Activated CD8-positive, alpha-beta T cell treated with anti-CD3 and anti-CD28 coated beads for 36 hours (primary cell): ENCODE measurements around the gene IL4I1. TPM values are rescaled to one million over a fixed set of nuclear protein-coding genes. Genes with fewer than 3 reads are reported as not detected.

ENCODE experiments used
- ATAC-seq: fragments of 200-7000 bp; cut with Tn5 transposase; one replicate; pipeline ENCODE4 v1.10.0; 2021; ENCODE audit warnings: mild to moderate bottlenecking, moderate library complexity
- CTCF ChIA-PET: fragments of 350-600 bp; sonication (Branson Sonifier 250); formaldehyde crosslinking; loops from one replicate; lab custom pipeline; 2021; ENCODE audit warnings: antibody characterized with exemption; lab: Charles Lee
- POLR2A ChIA-PET: fragments of 350-600 bp; sonication (Branson Sonifier 250); formaldehyde crosslinking; loops from one replicate; lab custom pipeline; 2021; ENCODE audit warnings: antibody characterized with exemption; lab: Charles Lee
- DNase-seq: peaks from one replicate; pipeline ENCODE4 v3.0.0-alpha.2; 2020
- H3K27ac Mint-ChIP-seq: one replicate; pipeline ENCODE4 v1.8.0; 2021; ENCODE audit warnings: mild to moderate bottlenecking, mixed read lengths
- H3K27me3 Mint-ChIP-seq: one replicate; pipeline ENCODE4 v1.8.0; 2021; ENCODE audit warnings: mixed read lengths
- H3K36me3 Mint-ChIP-seq: one replicate; pipeline ENCODE4 v1.8.0; 2021; ENCODE audit warnings: low read depth, mixed read lengths
- H3K4me1 Mint-ChIP-seq: one replicate; pipeline ENCODE4 v1.8.0; 2021; ENCODE audit warnings: low read depth, mixed read lengths
- H3K4me3 Mint-ChIP-seq: one replicate; pipeline ENCODE4 v1.8.0; 2021; ENCODE audit warnings: mild to moderate bottlenecking, moderate library complexity, mixed read lengths
- H3K9me3 Mint-ChIP-seq: one replicate; pipeline ENCODE4 v1.8.0; 2021; ENCODE audit warnings: mixed read lengths
- CTCF ChIP-seq: fragments of 200-600 bp; IDR thresholded peaks from one replicate; pipeline ENCODE4 v1.8.0; 2022; ENCODE audit warnings: antibody characterized with exemption, mild to moderate bottlenecking
- intact Hi-C: fragments of 100-400 bp; cut with micrococcal nuclease; formaldehyde crosslinking; loops from one replicate; pipeline ENCODE4 v1.10.0; 2022
- total RNA-seq, 2 experiments: library from RNA; stranded (reverse); gene quantifications; one replicate each; pipeline ENCODE4 v1.2.3, GENCODE V29; 2021

Gene IL4I1
- total RNA-seq, 2 experiments from 2014 or later, result 16.1 to 16.2 TPM

- ATAC-seq (no peak), DNase-seq (no peak)
- Mint-ChIP-seq H3K36me3 (peaks cover 23% of the 10 kb centered on the region), H3K27ac (no peak overlapping the region), H3K9me3 (no peaks in the 10 kb centered on the region), H3K27me3 (no peaks in the 10 kb centered on the region), H3K4me1 (peaks cover 24% of the 10 kb centered on the region), H3K4me3 (no peak overlapping the region)
- POLR2A ChIA-PET, result interaction anchor here (1.0 to 1.6 kb wide), 2 partner anchors 14 to 41 kb away, joined by 4 to 7 read pairs; partner anchors contain the start of genes ATF5 and NUP62
- no peak for TF ChIP-seq CTCF
- CTCF ChIA-PET, result interaction anchor here (1.1 to 1.3 kb wide), 2 partner anchors 9 to 11 kb away, joined by 4 read pairs; partner anchors contain the start of genes AKT1S1 and TBC1D17
- intact Hi-C loops, result no loop called here
Measured at GRCh38 chr19:49888510-49888824, 8.2 kb downstream of the IL4I1 start.

GRCh38 chr19:49887665-49888509, 8.8 kb downstream of the IL4I1 start:
- no peak overlapping the region for H3K4me3 Mint-ChIP-seq
- peaks cover 20% of the 10 kb centered on the region for H3K4me1 Mint-ChIP-seq
- H3K27me3 Mint-ChIP-seq, result no peaks in the 10 kb centered on the region
- intact Hi-C loops, result no loop called here
- POLR2A ChIA-PET, result interaction anchor here (1.0 to 1.6 kb wide), 2 partner anchors 13 to 41 kb away, joined by 4 to 7 read pairs; partner anchors contain the start of genes ATF5 and NUP62
- H3K36me3 Mint-ChIP-seq, result peaks cover 28% of the 10 kb centered on the region
- no peak for DNase-seq
- no peak for TF ChIP-seq CTCF
- no peaks in the 10 kb centered on the region for H3K9me3 Mint-ChIP-seq
- CTCF ChIA-PET, result interaction anchor here (1.1 to 1.3 kb wide), 2 partner anchors 10 to 11 kb away, joined by 4 read pairs; partner anchors contain the start of genes AKT1S1 and TBC1D17
- ATAC-seq, result no peak
- H3K27ac Mint-ChIP-seq, result no peak overlapping the region

GRCh38 chr19:49887037-49887664, 9.5 kb downstream of the IL4I1 start:
- peaks cover 32% of the 10 kb centered on the region for H3K36me3 Mint-ChIP-seq

GRCh38 chr19:49884760-49885159, 11.9 kb downstream of the IL4I1 start:
- Mint-ChIP-seq H3K9me3 (no peaks in the 10 kb centered on the region), H3K4me1 (peaks cover 6% of the 10 kb centered on the region), H3K27ac (no peak overlapping the region), H3K27me3 (no peaks in the 10 kb centered on the region), H3K36me3 (peaks cover 42% of the 10 kb centered on the region), H3K4me3 (no peak overlapping the region)
- no peak for ATAC-seq
- CTCF ChIA-PET, result no interaction called here
- intact Hi-C loops, result no loop called here
- POLR2A ChIA-PET, result no interaction called here
- no peak for TF ChIP-seq CTCF
- no peak for DNase-seq

More at GRCh38 chr19:49887037-49887664, 9.5 kb downstream of the IL4I1 start:
- ChIA-PET CTCF (no interaction called here), POLR2A (interaction anchor here (0.6 to 1.5 kb wide), 3 partner anchors 10 to 68 kb away, joined by 3 to 5 read pairs (median 3); partner anchors contain the start of genes AKT1S1 and TBC1D17)
- no peak for TF ChIP-seq CTCF
- intact Hi-C loops, result no loop called here
- no peak for ATAC-seq
- Mint-ChIP-seq H3K27me3 (no peaks in the 10 kb centered on the region), H3K27ac (no peak overlapping the region), H3K4me3 (no peak overlapping the region), H3K9me3 (no peaks in the 10 kb centered on the region), H3K4me1 (peaks cover 19% of the 10 kb centered on the region)
- no peak for DNase-seq
